ENCODE data around the gene WNT3. TPM values are rescaled to one million over a fixed set of nuclear protein-coding genes. Genes with fewer than 3 reads are reported as not detected.
A peak's percentile ranks its signal among the peaks of the same experiment; 100 is the strongest.

Gene WNT3
- total and polyA plus RNA-seq, 8 donors = 1.7 to 3.0 (median 2.4) TPM

- Histone ChIP-seq H3K36me3 (no peaks in the 10 kb centered on the region), H3K27me3 (peaks cover 30 to 89% of the 10 kb centered on the region in 2 donors), H3K4me3 (no peak overlapping the region), H3K4me1 (peaks cover 14 to 17% of the 10 kb centered on the region in 2 donors), H3K9me3 (no peaks in the 10 kb centered on the region), H3K27ac (no peak overlapping the region)
- DNase-seq (no peak), ATAC-seq (no peak)
- TF ChIP-seq, protein P1, sequence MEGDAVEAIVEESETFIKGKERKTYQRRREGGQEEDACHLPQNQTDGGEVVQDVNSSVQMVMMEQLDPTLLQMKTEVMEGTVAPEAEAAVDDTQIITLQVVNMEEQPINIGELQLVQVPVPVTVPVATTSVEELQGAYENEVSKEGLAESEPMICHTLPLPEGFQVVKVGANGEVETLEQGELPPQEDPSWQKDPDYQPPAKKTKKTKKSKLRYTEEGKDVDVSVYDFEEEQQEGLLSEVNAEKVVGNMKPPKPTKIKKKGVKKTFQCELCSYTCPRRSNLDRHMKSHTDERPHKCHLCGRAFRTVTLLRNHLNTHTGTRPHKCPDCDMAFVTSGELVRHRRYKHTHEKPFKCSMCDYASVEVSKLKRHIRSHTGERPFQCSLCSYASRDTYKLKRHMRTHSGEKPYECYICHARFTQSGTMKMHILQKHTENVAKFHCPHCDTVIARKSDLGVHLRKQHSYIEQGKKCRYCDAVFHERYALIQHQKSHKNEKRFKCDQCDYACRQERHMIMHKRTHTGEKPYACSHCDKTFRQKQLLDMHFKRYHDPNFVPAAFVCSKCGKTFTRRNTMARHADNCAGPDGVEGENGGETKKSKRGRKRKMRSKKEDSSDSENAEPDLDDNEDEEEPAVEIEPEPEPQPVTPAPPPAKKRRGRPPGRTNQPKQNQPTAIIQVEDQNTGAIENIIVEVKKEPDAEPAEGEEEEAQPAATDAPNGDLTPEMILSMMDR (IDR thresholded peaks at IDR 0.05) = no peak
- intact Hi-C loops (cut with DNase I) = no loop called here
Observed at GRCh38 chr17:46814446-46814845, 4.0 kb downstream of the WNT3 start.

- Histone ChIP-seq H3K27me3 (peaks cover 25 to 83% of the 10 kb centered on the region in 2 donors), H3K4me3 (no peak overlapping the region), H3K9me3 (no peaks in the 10 kb centered on the region), H3K27ac (no peak overlapping the region), H3K4me1 (peaks cover 9 to 11% of the 10 kb centered on the region in 2 donors), H3K36me3 (no peaks in the 10 kb centered on the region)
- TF ChIP-seq, protein P1 (IDR thresholded peaks at IDR 0.05) = no peak
- no peak for DNase-seq
- intact Hi-C loops (cut with DNase I) = no loop called here
- ATAC-seq = no peak
Observed at GRCh38 chr17:46813920-46814319, 4.6 kb downstream of the WNT3 start.

GRCh38 chr17:46812624-46813318 lies 5.7 kb downstream of the WNT3 start:
- intact Hi-C loops (cut with DNase I) = no loop called here
- DNase-seq (no peak), ATAC-seq (no peak)
- no peak overlapping the region for H3K4me3 ChIP-seq
- TF ChIP-seq, protein P1 (IDR thresholded peaks at IDR 0.05) = no peak
- H3K36me3 ChIP-seq = no peaks in the 10 kb centered on the region
- H3K27ac ChIP-seq = no peak overlapping the region
- no peaks in the 10 kb centered on the region for H3K4me1 ChIP-seq
- no peaks in the 10 kb centered on the region for H3K9me3 ChIP-seq
- H3K27me3 ChIP-seq = peaks cover 13 to 72% of the 10 kb centered on the region in 2 donors

DNA sequence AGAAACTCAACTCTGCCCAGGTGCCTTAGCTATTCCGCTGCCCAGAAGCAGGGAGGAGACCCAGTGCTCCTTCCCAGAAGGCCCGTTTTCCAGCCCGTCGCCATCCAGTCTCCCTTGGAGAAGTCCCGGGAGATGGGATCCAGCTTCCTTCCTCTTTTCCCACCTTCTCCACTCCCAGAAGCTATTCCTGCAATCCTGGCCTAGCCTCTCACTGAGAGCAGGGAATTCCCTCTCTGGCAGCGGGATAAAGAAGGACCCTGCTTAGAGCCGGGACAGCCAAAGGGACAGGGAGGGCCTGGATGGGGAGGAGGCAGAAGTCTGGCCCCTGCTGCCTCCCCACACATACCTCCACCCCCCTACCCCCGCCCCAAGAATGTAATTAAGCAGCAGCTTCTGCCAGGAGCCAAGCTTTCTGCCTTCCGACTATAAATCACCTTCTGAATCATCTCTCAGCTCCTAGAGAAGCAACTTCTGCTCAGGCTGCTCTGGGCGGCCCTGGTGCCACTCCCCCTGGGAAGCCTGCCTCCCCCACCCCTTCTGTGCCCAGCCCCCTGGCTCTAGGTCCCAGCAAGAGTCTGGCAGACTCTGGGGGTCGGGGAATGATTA lies 6.4 kb downstream of the WNT3 start:
- no peak for DNase-seq
- Histone ChIP-seq H3K9me3 (no peaks in the 10 kb centered on the region), H3K36me3 (no peaks in the 10 kb centered on the region), H3K4me3 (no peak overlapping the region), H3K27me3 (peaks cover 6 to 65% of the 10 kb centered on the region in 2 donors), H3K4me1 (no peaks in the 10 kb centered on the region), H3K27ac (no peak overlapping the region)
- TF ChIP-seq, protein P1 (IDR thresholded peaks at IDR 0.05) = no peak
- peak; percentile 17 for ATAC-seq
- intact Hi-C loops (cut with DNase I) = no loop called here

DNA sequence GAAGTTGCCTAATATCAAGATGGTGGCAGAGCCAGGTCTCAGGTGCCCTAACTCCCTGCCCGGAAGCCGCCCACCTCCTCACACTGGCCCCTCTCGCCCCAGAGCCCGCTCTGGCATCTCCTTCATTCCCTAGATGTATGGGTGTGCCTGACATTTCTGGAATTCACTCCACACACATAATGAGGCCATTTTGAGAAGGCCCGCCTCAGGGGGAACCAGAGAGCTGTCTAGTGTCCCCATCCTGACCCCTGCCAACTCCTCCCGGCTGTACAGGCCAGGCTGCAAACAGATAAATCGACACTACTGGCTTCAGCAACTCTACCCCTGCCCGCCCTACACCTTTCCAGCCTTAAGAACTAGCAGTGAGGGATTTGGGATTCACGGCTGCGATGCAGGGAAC lies 7.7 kb downstream of the WNT3 start:
- H3K4me3 ChIP-seq = no peak overlapping the region
- H3K27ac ChIP-seq = no peak overlapping the region
- H3K9me3 ChIP-seq = no peaks in the 10 kb centered on the region
- intact Hi-C loops (cut with DNase I) = no loop called here
- H3K27me3 ChIP-seq = peaks cover 0 to 53% of the 10 kb centered on the region in 2 donors
- DNase-seq (no peak), ATAC-seq (no peak)
- no peaks in the 10 kb centered on the region for H3K4me1 ChIP-seq
- TF ChIP-seq, protein P1 (IDR thresholded peaks at IDR 0.05) = no peak
- no peaks in the 10 kb centered on the region for H3K36me3 ChIP-seq
